Measurements from ENCODE around the gene CHCHD4.
"Not testable (repeated sequence)": the region's sequence is repeated elsewhere in the genome, so short reads cannot be mapped to it uniquely, and the experiment has no call there.

CHCHD4 gene

GRCh38 chr3:14118400-14119381, 6.0 kb downstream of the CHCHD4 start:
- DNase-seq = no peak

DNA sequence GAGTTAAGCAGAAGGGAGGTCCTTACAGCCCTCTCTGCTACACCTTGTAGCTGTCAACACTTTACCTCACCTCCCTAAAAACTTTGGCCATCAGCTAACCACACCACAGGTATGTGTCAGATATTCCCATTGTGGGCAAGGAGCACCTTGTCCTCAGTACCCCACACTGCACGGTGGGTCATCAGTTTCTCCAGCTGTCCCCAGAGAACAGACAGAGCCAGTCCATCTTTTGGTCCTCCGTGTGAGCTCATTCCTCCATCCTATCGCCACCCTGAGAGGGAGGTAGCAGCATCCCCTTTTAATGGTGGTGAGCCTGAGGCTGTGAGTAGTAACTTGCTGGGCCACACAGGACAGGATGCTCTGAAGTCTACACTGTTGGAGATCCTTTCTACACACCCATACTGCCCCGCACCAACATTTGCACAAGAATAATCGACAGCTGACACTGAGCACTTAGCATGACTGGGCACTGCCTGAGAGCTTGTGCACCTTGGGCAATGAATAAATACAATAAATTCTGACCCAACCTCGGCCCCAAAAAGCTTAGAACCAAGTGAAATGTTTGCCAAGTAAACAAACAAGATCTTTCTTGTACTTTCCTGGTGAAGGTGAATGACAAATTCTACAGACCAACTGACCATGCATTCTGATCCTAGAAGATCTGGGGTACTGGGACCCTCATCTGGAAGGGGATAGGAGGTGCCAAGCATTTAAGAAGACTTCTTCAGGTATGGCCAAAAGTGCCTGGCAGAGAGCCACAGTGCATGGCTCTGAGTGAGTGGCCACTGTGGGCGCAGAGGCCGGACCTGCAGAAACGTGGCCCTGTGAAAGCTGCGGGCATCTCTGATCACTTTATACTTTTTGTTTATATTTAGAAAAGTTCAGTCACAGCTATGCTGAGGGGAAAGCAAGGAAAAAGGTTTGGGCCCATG, 6.9 kb downstream of the CHCHD4 start:
- no peak for DNase-seq

DNA sequence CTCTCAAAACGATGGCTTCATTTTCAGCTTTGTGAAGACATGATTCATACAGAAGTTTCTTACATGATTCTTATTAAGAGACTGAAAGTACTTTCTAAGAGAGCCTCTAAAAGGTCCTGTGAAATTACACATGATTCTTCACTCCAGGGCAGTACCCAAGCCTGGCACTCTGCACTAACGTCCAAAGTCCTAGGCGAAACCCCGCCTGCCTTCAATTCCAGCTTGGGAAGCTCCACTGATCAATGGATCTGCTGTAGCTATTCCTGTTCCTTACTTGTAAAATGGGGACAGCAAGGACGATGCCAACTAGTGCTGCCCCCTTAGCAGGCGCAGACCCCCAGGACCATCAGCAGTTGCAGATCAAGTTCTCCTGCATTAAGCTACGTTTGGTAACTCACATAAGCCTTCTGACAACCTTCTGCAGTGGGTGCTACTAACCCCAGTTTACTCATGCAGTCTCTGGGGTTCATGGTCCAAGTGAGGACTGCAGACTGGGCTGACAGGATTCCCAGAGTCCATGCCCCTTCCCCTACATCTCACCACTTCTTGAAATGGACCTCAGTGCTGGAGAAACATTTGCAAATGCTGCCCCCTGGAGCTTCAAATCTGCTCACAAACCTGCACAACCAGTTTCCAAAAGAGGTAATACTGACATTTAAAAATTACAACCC, 10.6 kb downstream of the CHCHD4 start:
- no peak for DNase-seq

DNA sequence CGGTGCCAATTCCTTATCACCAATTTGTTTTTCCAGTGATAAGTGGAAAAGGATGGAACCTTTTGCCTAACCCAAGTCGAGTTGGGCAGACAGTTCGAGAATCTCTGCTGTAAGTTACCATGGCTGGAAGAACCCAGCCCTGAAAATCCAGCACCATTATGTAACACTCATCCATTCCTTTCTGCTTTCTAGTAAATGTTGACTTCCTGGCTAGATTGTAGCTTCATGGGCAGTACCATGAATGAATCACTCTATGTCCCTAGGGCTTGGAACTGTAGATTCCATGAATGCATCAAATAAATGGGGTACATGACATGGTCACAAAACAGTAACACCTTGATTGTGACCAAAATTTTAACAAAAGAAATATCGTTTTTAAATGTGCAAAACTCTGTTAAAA, 14.0 kb downstream of the CHCHD4 start:
- DNase-seq = no peak

GRCh38 chr3:14109821-14110220, 14.8 kb downstream of the CHCHD4 start:
- not testable (repeated sequence) for DNase-seq

DNA sequence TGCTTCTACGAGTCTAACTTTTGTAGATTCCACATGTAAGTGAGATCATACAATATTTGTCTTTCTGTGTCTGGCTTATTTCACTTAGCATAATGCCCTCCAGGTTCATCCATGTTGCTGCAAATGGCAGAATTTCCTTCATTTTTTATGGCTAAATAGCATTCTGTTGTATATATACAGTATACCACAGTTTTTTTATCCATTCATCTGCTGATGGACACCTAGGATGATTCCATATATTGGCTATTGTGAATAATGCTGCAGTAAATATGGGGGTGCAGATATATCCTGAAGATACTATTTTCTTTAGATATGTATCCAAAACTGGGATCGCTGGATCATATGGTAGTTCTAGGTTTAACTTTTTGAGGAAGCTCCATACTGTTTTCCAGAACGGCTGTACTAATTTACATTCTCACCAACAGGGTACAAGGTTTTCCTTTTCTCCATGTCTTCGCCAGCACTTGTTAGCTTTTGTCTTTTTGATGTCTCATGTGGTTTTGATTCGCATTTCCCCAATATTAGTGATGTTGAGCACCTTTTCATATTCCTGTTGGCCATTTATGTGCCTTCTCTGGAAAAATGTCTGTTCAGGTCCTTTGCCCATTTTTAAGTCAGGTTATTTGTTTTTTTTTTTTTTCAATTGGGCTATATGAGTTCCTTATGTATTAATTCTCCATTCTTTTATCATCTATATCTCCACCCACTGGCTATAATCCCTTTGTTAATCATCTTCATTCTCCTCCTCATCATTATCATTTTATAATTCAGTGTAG, 26.9 kb downstream of the CHCHD4 start:
- no peak for DNase-seq

GRCh38 chr3:14096742-14097141, 27.9 kb downstream of the CHCHD4 start:
- DNase-seq = no peak

DNA sequence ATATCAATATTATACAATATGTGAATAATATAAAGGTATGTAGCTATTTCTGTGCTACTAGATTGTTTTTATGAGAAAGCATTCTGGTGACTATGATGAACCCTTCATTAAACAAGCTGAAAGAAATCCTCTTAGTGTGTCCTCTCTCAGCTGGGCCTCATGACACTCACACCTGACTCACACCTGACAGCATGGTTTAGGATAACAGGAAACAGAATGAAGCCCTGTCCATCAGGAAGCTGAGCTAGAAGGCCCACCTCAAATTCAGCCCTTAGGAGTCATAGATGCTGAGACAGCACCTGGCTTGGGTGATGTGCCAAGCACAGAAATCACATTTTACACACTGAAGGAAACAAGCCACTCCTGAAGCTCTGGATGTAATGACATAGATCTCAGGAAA, 30.8 kb downstream of the CHCHD4 start:
- DNase-seq = no peak

DNA sequence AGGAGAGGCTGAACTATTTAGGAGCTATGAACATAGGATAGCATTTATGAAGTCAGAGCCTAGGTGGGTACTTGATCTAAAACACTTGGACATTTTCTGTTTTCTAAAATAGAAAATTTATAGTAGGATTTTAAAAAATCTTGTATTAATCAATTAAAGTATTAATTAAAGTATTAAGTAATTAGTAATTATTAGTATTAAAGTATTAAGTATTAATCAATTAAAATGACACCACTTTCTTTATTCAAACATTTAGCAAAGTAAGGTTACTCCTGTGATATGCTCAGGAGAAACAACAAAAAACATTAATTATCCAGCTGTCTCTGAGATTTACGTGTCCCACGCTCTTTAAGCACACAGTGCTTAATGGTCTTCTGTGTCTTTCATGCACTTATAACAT, 32.2 kb downstream of the CHCHD4 start:
- no peak for DNase-seq

- not testable (repeated sequence) for DNase-seq
Observed at GRCh38 chr3:14091959-14092358, 32.7 kb downstream of the CHCHD4 start.

DNA sequence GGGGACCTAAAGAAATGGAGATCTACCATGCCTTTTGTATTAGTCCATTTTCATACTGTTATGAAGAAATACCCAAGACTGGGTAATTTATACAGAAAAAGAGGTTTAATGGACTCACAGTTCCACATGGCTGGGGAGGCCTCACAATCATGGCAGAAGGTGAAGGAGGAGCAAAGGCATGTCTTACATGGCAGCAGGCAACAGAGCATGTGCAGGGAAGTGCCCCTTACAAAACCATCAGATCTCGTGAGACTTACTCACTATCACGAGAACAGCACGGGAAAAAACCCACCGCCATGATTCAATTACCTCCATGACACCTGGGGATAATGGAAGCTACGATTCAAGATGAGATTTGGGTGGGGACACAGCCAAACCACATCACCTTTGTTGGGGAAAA, 37.2 kb downstream of the CHCHD4 start:
- DNase-seq = not testable (repeated sequence)

GRCh38 chr3:14082108-14082657, 42.5 kb downstream of the CHCHD4 start:
- DNase-seq = no peak

- no peak for DNase-seq
Observed at GRCh38 chr3:14077310-14077709, 47.4 kb downstream of the CHCHD4 start.

DNA sequence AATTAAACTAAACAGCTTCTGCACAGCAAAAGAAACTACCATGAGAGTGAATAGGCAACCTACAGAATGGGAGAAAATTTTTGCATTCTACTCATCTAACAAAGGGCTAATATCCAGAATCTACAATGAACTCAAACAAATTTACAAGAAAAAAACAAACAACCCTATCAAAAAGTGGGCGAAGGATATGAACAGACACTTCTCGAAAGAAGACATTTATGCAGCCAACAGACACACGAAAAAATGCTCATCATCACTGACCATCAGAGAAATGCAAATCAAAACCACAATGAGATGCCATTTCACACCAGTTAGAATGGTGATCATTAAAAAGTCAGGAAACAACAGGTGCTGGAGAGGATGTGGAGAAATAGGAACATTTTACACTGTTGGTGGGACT, 49.4 kb downstream of the CHCHD4 start:
- DNase-seq = not testable (repeated sequence)

- no peak for DNase-seq
Observed at GRCh38 chr3:14064910-14065309, 59.8 kb downstream of the CHCHD4 start.

- no peak for DNase-seq
Observed at GRCh38 chr3:14063152-14063551, 61.5 kb downstream of the CHCHD4 start.
